HCT116 (cell line): ENCODE measurements around the gene TRIM24. TPM values are rescaled to one million over a fixed set of nuclear protein-coding genes. Genes with fewer than 3 reads are reported as not detected.

Source experiments
- ATAC-seq: fragments of 200-7000 bp; cut with Tn5 transposase; 2 replicates; pipeline ENCODE4 v1.9.1; 2020; ENCODE audit warnings: mild to moderate bottlenecking, moderate library complexity
- BruUV-seq: library from RNA; stranded (reverse); fragments of 400-500 nt; replicated peaks from 2 replicates; lab custom pipeline; 2021; lab: Mats Ljungman, UMichigan
- CTCF ChIA-PET: fragments of 300-600 bp; sonication (Branson Sonifier 250); formaldehyde crosslinking; loops from one replicate; lab custom pipeline; 2021; ENCODE audit warnings: antibody characterized with exemption; lab: Charles Lee
- POLR2A ChIA-PET: fragments of 300-600, 350-600 bp; sonication (Branson Sonifier 250); formaldehyde crosslinking; loops from one replicate; lab custom pipeline; 2021; ENCODE audit warnings: antibody characterized with exemption; lab: Charles Lee
- RAD21 ChIA-PET, 2 experiments: fragments of 300-600 bp; sonication (Branson Sonifier 250); formaldehyde crosslinking; loops; one replicate each; lab custom pipeline; 2023; ENCODE audit warnings: low total read pairs in 2 of 2; ENCODE audit not compliant: uncharacterized antibody in 2 of 2, unreplicated experiment in 2 of 2, low non-redundant PET in 1 of 2; lab: Charles Lee
- DNase-seq: peaks from one replicate; pipeline ENCODE4 v3.0.0-alpha.2; 2010; ENCODE audit warnings: low read depth, low spot score
- H2AFZ ChIP-seq: fragments of 200-600 bp; shearing (Covaris generic), sonication (generic); 2 replicates; pipeline ENCODE4 v1.6.1; 2017; ENCODE audit warnings: low read depth, mixed run types, mixed read lengths, antibody characterized with exemption, low read length; ENCODE audit not compliant: poor library complexity, severe bottlenecking
- H3K27ac ChIP-seq: 2 replicates; pipeline ENCODE4 v1.5.1; 2012; ENCODE audit warnings: low read depth, low read length
- H3K27me3 ChIP-seq: fragments of 200-600 bp; sonication (generic); 2 replicates; pipeline ENCODE4 v1.6.1; 2016; ENCODE audit warnings: mixed run types, low read length, mixed read lengths; ENCODE audit not compliant: insufficient read depth
- H3K36me3 ChIP-seq, 2 experiments: fragments of 200-500 bp in 1 of 2; fragments of 200-600 bp in 1 of 2; sonication (Bioruptor generic) in 1 of 2; sonication (generic) in 1 of 2; 2 replicates each; pipeline versions ENCODE4 v1.5.1 to v1.6.1; 2014 to 2016; ENCODE audit warnings: low read length in 2 of 2, inconsistent platforms in 1 of 2, mixed read lengths in 1 of 2, mixed run types in 1 of 2; ENCODE audit not compliant: insufficient read depth in 2 of 2, control insufficient read depth in 1 of 2
- H3K4me1 ChIP-seq, 2 experiments: fragments of 200-600 bp in 1 of 2; sonication (generic) in 1 of 2; 2 replicates each; pipeline versions ENCODE4 v1.5.1 to v1.6.1; 2012 to 2017; ENCODE audit warnings: low read length in 2 of 2, inconsistent platforms in 1 of 2, mild to moderate bottlenecking in 1 of 2, mixed read lengths in 1 of 2, mixed run types in 1 of 2, moderate library complexity in 1 of 2; ENCODE audit not compliant: insufficient read depth in 2 of 2, control insufficient read depth in 1 of 2
- H3K4me2 ChIP-seq: fragments of 200-600 bp; sonication (generic); 2 replicates; pipeline ENCODE4 v1.6.1; 2017; ENCODE audit warnings: mixed run types, low read length, mixed read lengths
- H3K4me3 ChIP-seq, 2 experiments: fragments of 200-600 bp in 1 of 2; sonication (generic) in 1 of 2; replicated peaks in 1 of 2; 2 replicates each; pipeline ENCODE4 v1.5.1; 2011 to 2016; ENCODE audit warnings: low read length in 2 of 2, control low read depth in 1 of 2, low read depth in 1 of 2, mild to moderate bottlenecking in 1 of 2, mixed read lengths in 1 of 2, mixed run types in 1 of 2
- H3K79me2 ChIP-seq: fragments of 200-600 bp; sonication (generic); 2 replicates; pipeline ENCODE4 v1.6.1; 2017; ENCODE audit warnings: mild to moderate bottlenecking, mixed run types, low read length, moderate library complexity, mixed read lengths; ENCODE audit not compliant: insufficient read depth
- H3K9ac ChIP-seq: fragments of 200-600 bp; sonication (generic); 2 replicates; pipeline ENCODE4 v1.6.1; 2016; ENCODE audit warnings: low read length, mixed read lengths
- H3K9me2 ChIP-seq: fragments of 200-600 bp; sonication (generic), shearing (Covaris generic); 2 replicates; pipeline ENCODE4 v1.6.1; 2017; ENCODE audit warnings: mixed run types, mild to moderate bottlenecking, moderate library complexity; ENCODE audit not compliant: insufficient read depth
- H3K9me3 ChIP-seq, 2 experiments: fragments of 200-500 bp in 1 of 2; fragments of 200-600 bp in 1 of 2; sonication (Bioruptor generic) in 1 of 2; sonication (generic) in 1 of 2; 2 replicates each; pipeline ENCODE4 v1.6.1; 2014 to 2017; ENCODE audit warnings: low read length in 2 of 2, mixed read lengths in 2 of 2, inconsistent platforms in 1 of 2, low read depth in 1 of 2, mild to moderate bottlenecking in 1 of 2, mixed run types in 1 of 2, moderate library complexity in 1 of 2; ENCODE audit not compliant: control insufficient read depth in 1 of 2, insufficient read depth in 1 of 2
- H4K20me1 ChIP-seq: fragments of 200-600 bp; sonication (generic), shearing (Covaris generic); 2 replicates; pipeline ENCODE4 v1.6.1; 2017; ENCODE audit warnings: mixed run types, mild to moderate bottlenecking, moderate library complexity; ENCODE audit not compliant: insufficient read depth
- ATF3 ChIP-seq: IDR thresholded peaks from 2 replicates; pipeline ENCODE4 v1.6.1; 2012
- CBX3 ChIP-seq: IDR thresholded peaks from 2 replicates; pipeline ENCODE4 v1.6.1; 2012; ENCODE audit warnings: low read depth
- CEBPB ChIP-seq: IDR thresholded peaks from 2 replicates; pipeline ENCODE4 v1.6.1; 2012; ENCODE audit warnings: low read depth
- CTCF ChIP-seq, 3 experiments: fragments of 200-600 bp in 1 of 3; sonication (generic) in 1 of 3; IDR thresholded peaks in 2 of 3; conservative IDR thresholded peaks in 1 of 3; 2 replicates each; pipeline ENCODE4 v1.5.1; 2012 to 2017; ENCODE audit warnings: low read depth in 2 of 3, low read length in 2 of 3, antibody characterized with exemption in 1 of 3, borderline replicate concordance in 1 of 3, control low read depth in 1 of 3, mild to moderate bottlenecking in 1 of 3, mixed read lengths in 1 of 3, mixed run types in 1 of 3, moderate library complexity in 1 of 3; ENCODE audit not compliant: insufficient read depth in 1 of 3
- EZH2phosphoT487 ChIP-seq: fragments of 200-600 bp; IDR thresholded peaks from 2 replicates; pipeline ENCODE4 v1.6.1; 2018; ENCODE audit warnings: antibody characterized with exemption, borderline replicate concordance
- JUND ChIP-seq: IDR thresholded peaks from 2 replicates; pipeline ENCODE4 v1.6.1; 2012
- POLR2A ChIP-seq: IDR thresholded peaks from 2 replicates; pipeline ENCODE4 v1.7.0; 2011; ENCODE audit warnings: borderline replicate concordance; ENCODE audit not compliant: insufficient read depth, insufficient read length; ENCODE audit errors: extremely low read depth
- RAD21 ChIP-seq: IDR thresholded peaks from 2 replicates; pipeline ENCODE4 v1.6.1; 2012; ENCODE audit warnings: low read depth, mild to moderate bottlenecking
- SP1 ChIP-seq: IDR thresholded peaks from 2 replicates; pipeline ENCODE4 v1.6.1; 2012; ENCODE audit warnings: low read depth
- SRF ChIP-seq: IDR thresholded peaks from 2 replicates; pipeline ENCODE4 v1.6.1; 2012; ENCODE audit warnings: low read depth
- TCF7L2 ChIP-seq: IDR thresholded peaks from 2 replicates; pipeline ENCODE4 v1.7.0; 2011; ENCODE audit warnings: borderline replicate concordance, inconsistent platforms; ENCODE audit not compliant: insufficient read depth, insufficient read length; ENCODE audit errors: extremely low read depth
- YY1 ChIP-seq: IDR thresholded peaks from 2 replicates; pipeline ENCODE4 v1.6.1; 2011; ENCODE audit warnings: low read length, low read depth, moderate library complexity, mild to moderate bottlenecking; ENCODE audit not compliant: insufficient replicate concordance; ENCODE audit errors: extremely low read depth
- ZBTB33 ChIP-seq: IDR thresholded peaks from 2 replicates; pipeline ENCODE4 v1.6.1; 2011; ENCODE audit warnings: mild to moderate bottlenecking, low read length, moderate library complexity; ENCODE audit not compliant: insufficient replicate concordance; ENCODE audit errors: extremely low read depth
- ZFX ChIP-seq: fragments of 450-650 bp; IDR thresholded peaks from 2 replicates; pipeline ENCODE4 v1.6.1; 2017
- intact Hi-C: fragments of 100-400 bp; cut with micrococcal nuclease; formaldehyde crosslinking; loops from 2 replicates; pipeline ENCODE4 v1.10.0; 2022
- total RNA-seq: library from RNA; stranded (reverse); gene quantifications from one replicate; pipeline ENCODE4 v1.2.1, GENCODE V29; 2021; ENCODE audit not compliant: unreplicated experiment

Gene TRIM24
- total RNA-seq, 1 experiment from 2014 or later: 12.8 TPM

GRCh38 chr7:138510003-138510402 is 49.9 kb downstream of the TRIM24 start:
- Histone ChIP-seq H2AFZ (no peak overlapping the region), H3K4me3 (no peak overlapping the region), H3K79me2 (no peaks in the 10 kb centered on the region), H4K20me1 (no peaks in the 10 kb centered on the region), H3K4me1 (no peaks in the 10 kb centered on the region), H3K27me3 (no peaks in the 10 kb centered on the region), H3K9ac (no peak overlapping the region), H3K36me3 (no peaks in the 10 kb centered on the region; a peak in 1 of 4 replicates), H3K9me2 (no peaks in the 10 kb centered on the region)
- intact Hi-C loops: no loop called here
- CTCF ChIA-PET: no interaction called here
- ATAC-seq (no peak), DNase-seq (no peak)
- BruUV-seq: no TSS peak
- POLR2A ChIA-PET: no interaction called here
- TF ChIP-seq POLR2A: no peak
- no peak for TF ChIP-seq ZFX
- no peak for TF ChIP-seq SRF
- no peak for TF ChIP-seq CBX3
- no peak for TF ChIP-seq TCF7L2
- TF ChIP-seq, all 23 proteins: peak for 0
- H3K9me3 ChIP-seq: no peaks in the 10 kb centered on the region
- H3K27ac ChIP-seq: no peak overlapping the region
- RAD21 ChIA-PET: no interaction called here
- H3K4me2 ChIP-seq: no peak overlapping the region

- H3K4me1 ChIP-seq: no peaks in the 10 kb centered on the region
- H2AFZ ChIP-seq: no peak overlapping the region
- H3K4me3 ChIP-seq: no peak overlapping the region
- ChIA-PET RAD21 (no interaction called here), CTCF (no interaction called here), POLR2A (no interaction called here)
- DNase-seq: no peak
- no peaks in the 10 kb centered on the region for H3K9me3 ChIP-seq
- intact Hi-C loops: no loop called here
- H3K27me3 ChIP-seq: no peaks in the 10 kb centered on the region
- no peaks in the 10 kb centered on the region for H3K79me2 ChIP-seq
- no peaks in the 10 kb centered on the region; a peak in 1 of 4 replicates for H3K36me3 ChIP-seq
- TF ChIP-seq CEBPB: no peak
- TF ChIP-seq ATF3: no peak
- no peak for TF ChIP-seq ZBTB33
- no peak for TF ChIP-seq SP1
- TF ChIP-seq YY1: no peak
- TF ChIP-seq POLR2A: no peak
- no peak for TF ChIP-seq CTCF (IDR thresholded peaks at IDR 0.05 in 2 of 3, conservative IDR thresholded peaks at IDR 0.05 in 1 of 3; ENCODE audit: borderline replicate concordance in 1 of 3, insufficient read depth in 1 of 3, low read depth in 2 of 3, low read length in 2 of 3)
- no peak for TF ChIP-seq JUND
- TF ChIP-seq RAD21: no peak
- no peak for TF ChIP-seq ZFX
- no peak for TF ChIP-seq EZH2phosphoT487
- H3K9me2 ChIP-seq: no peaks in the 10 kb centered on the region
- no peak overlapping the region for H3K4me2 ChIP-seq
- ATAC-seq: no peak
- no peak overlapping the region for H3K27ac ChIP-seq
- no TSS peak for BruUV-seq
- H4K20me1 ChIP-seq: no peaks in the 10 kb centered on the region
- H3K9ac ChIP-seq: no peak overlapping the region
Measured at GRCh38 chr7:138512092-138512858, 52.2 kb downstream of the TRIM24 start.
